Ectodermal cell (in vitro differentiated cells): ENCODE data around the gene MSI2.

Source experiments
- H3K27ac ChIP-seq: 2 replicates; pipeline ENCODE4 v1.7.0; 2013; ENCODE audit warnings: mild to moderate bottlenecking, low read depth, low read length; ENCODE audit not compliant: insufficient read depth, poor library complexity, severe bottlenecking
- H3K27me3 ChIP-seq: 2 replicates; pipeline ENCODE4 v1.7.0; 2013; ENCODE audit warnings: mild to moderate bottlenecking, low read length; ENCODE audit not compliant: insufficient read depth, control insufficient read depth, poor library complexity, severe bottlenecking
- H3K36me3 ChIP-seq: one replicate; pipeline ENCODE4 v1.7.0; 2013; ENCODE audit warnings: low read length; ENCODE audit not compliant: control insufficient read depth, insufficient read depth
- H3K4me1 ChIP-seq: one replicate; pipeline ENCODE4 v1.7.0; 2013; ENCODE audit warnings: low read length; ENCODE audit not compliant: control insufficient read depth, insufficient read depth
- H3K4me3 ChIP-seq: 2 replicates; pipeline ENCODE4 v1.7.0; 2013; ENCODE audit warnings: low read depth, low read length, control low read depth; ENCODE audit not compliant: insufficient read depth
- H3K9me3 ChIP-seq: 2 replicates; pipeline ENCODE4 v1.7.0; 2013; ENCODE audit warnings: mild to moderate bottlenecking, low read length, moderate library complexity; ENCODE audit not compliant: control insufficient read depth
- WGBS, 2 experiments: methylation state at CpG; one replicate each; pipeline ENCODE4 v1.1.7; 2013; ENCODE audit warnings: missing lambda C conversion rate in 2 of 2; 5-methylcytosine and 5-hydroxymethylcytosine counted together

The MSI2 gene

GRCh38 chr17:57429966-57430365, 173.6 kb downstream of the MSI2 start:
- WGBS, 2 experiments = 96 to 99% methylated on average over 4 of the region's 4 CpGs
- H3K27me3 ChIP-seq = no peaks in the 10 kb centered on the region
- H3K9me3 ChIP-seq = no peaks in the 10 kb centered on the region
- H3K4me1 ChIP-seq = peaks cover 12% of the 10 kb centered on the region
- no peak overlapping the region for H3K27ac ChIP-seq
- H3K4me3 ChIP-seq = no peak overlapping the region
- H3K36me3 ChIP-seq = no peaks in the 10 kb centered on the region

GRCh38 chr17:57431415-57431814, 175.1 kb downstream of the MSI2 start:
- H3K36me3 ChIP-seq = no peaks in the 10 kb centered on the region
- 92 to 94% methylated on average over 3 of the region's 3 CpGs for WGBS, 2 experiments
- no peaks in the 10 kb centered on the region for H3K27me3 ChIP-seq

GRCh38 chr17:57432507-57433277, 176.4 kb downstream of the MSI2 start:
- no peak overlapping the region for H3K27ac ChIP-seq
- 81 to 84% methylated on average over 19 of the region's 19 CpGs for WGBS, 2 experiments
- no peaks in the 10 kb centered on the region for H3K36me3 ChIP-seq
- peaks cover 7% of the 10 kb centered on the region for H3K4me1 ChIP-seq
- no peak overlapping the region for H3K4me3 ChIP-seq
- no peaks in the 10 kb centered on the region for H3K27me3 ChIP-seq
- no peaks in the 10 kb centered on the region for H3K9me3 ChIP-seq

More at GRCh38 chr17:57431415-57431814, 175.1 kb downstream of the MSI2 start:
- H3K9me3 ChIP-seq = no peaks in the 10 kb centered on the region
- H3K27ac ChIP-seq = no peak overlapping the region
- H3K4me1 ChIP-seq = peaks cover 7% of the 10 kb centered on the region
- no peak overlapping the region for H3K4me3 ChIP-seq

GRCh38 chr17:57433452-57433851, 177.1 kb downstream of the MSI2 start:
- 93 to 94% methylated on average over 10 of the region's 10 CpGs for WGBS, 2 experiments
- peaks cover 10% of the 10 kb centered on the region for H3K4me1 ChIP-seq
- no peak overlapping the region for H3K27ac ChIP-seq
- no peaks in the 10 kb centered on the region for H3K9me3 ChIP-seq
- no peaks in the 10 kb centered on the region for H3K36me3 ChIP-seq
- H3K27me3 ChIP-seq = no peaks in the 10 kb centered on the region
- no peak overlapping the region for H3K4me3 ChIP-seq

- no peak overlapping the region for H3K4me3 ChIP-seq
- H3K36me3 ChIP-seq = no peaks in the 10 kb centered on the region
- H3K27ac ChIP-seq = no peak overlapping the region
- no peaks in the 10 kb centered on the region for H3K9me3 ChIP-seq
- peaks cover 10% of the 10 kb centered on the region for H3K4me1 ChIP-seq
- 92 to 95% methylated on average over 1 of the region's 1 CpG for WGBS, 2 experiments
- H3K27me3 ChIP-seq = no peaks in the 10 kb centered on the region
These were observed 178.0 kb downstream of the MSI2 start for GRCh38 chr17:57434361-57434760.

- WGBS, 2 experiments = 87 to 96% methylated on average over 4 of the region's 4 CpGs
- H3K9me3 ChIP-seq = no peaks in the 10 kb centered on the region
- H3K27me3 ChIP-seq = no peaks in the 10 kb centered on the region
- H3K27ac ChIP-seq = no peak overlapping the region
- no peaks in the 10 kb centered on the region for H3K36me3 ChIP-seq
- no peak overlapping the region for H3K4me3 ChIP-seq
- H3K4me1 ChIP-seq = peaks cover 29% of the 10 kb centered on the region
These were observed 180.2 kb downstream of the MSI2 start for GRCh38 chr17:57436565-57436964.

- Histone ChIP-seq H3K27ac (no peak overlapping the region), H3K27me3 (no peaks in the 10 kb centered on the region), H3K36me3 (no peaks in the 10 kb centered on the region), H3K4me1 (peaks cover 35% of the 10 kb centered on the region), H3K9me3 (no peaks in the 10 kb centered on the region), H3K4me3 (no peak overlapping the region)
- 93 to 94% methylated on average over 9 of the region's 9 CpGs for WGBS, 2 experiments
These were observed 181.9 kb downstream of the MSI2 start for GRCh38 chr17:57438066-57438731.

GRCh38 chr17:57439651-57440050, 183.3 kb downstream of the MSI2 start:
- no peak overlapping the region for H3K27ac ChIP-seq
- H3K4me1 ChIP-seq = peaks cover 48% of the 10 kb centered on the region

GRCh38 chr17:57440522-57441269, 184.4 kb downstream of the MSI2 start:
- H3K27ac ChIP-seq = peak overlapping the region; percentile 66
- no peaks in the 10 kb centered on the region for H3K36me3 ChIP-seq
- H3K4me3 ChIP-seq = no peak overlapping the region
- H3K4me1 ChIP-seq = peaks cover 56% of the 10 kb centered on the region
- no peaks in the 10 kb centered on the region for H3K9me3 ChIP-seq
- 42 to 43% methylated on average over 15 of the region's 15 CpGs for WGBS, 2 experiments
- H3K27me3 ChIP-seq = no peaks in the 10 kb centered on the region

More at GRCh38 chr17:57439651-57440050, 183.3 kb downstream of the MSI2 start:
- 90 to 94% methylated on average over 5 of the region's 5 CpGs for WGBS, 2 experiments
- Histone ChIP-seq H3K4me3 (no peak overlapping the region), H3K9me3 (no peaks in the 10 kb centered on the region), H3K27me3 (no peaks in the 10 kb centered on the region), H3K36me3 (no peaks in the 10 kb centered on the region)

GRCh38 chr17:57441270-57441600, 184.9 kb downstream of the MSI2 start:
- WGBS, 2 experiments = 17 to 30% methylated on average over 1 of the region's 1 CpG
- peaks cover 61% of the 10 kb centered on the region for H3K4me1 ChIP-seq
- H3K4me3 ChIP-seq = no peak overlapping the region
- H3K36me3 ChIP-seq = no peaks in the 10 kb centered on the region
- peak overlapping the region; percentile 66 for H3K27ac ChIP-seq
- H3K27me3 ChIP-seq = no peaks in the 10 kb centered on the region
- no peaks in the 10 kb centered on the region for H3K9me3 ChIP-seq
